Left hindlimb (tissue), 1 donor: Measurements from ENCODE around the gene ACOX3.
"Not testable (repeated sequence)": the region's sequence is repeated elsewhere in the genome, so short reads cannot be mapped to it uniquely, and the experiment has no call there.

Experiments
- DNase-seq: peaks from one replicate; pipeline ENCODE4 v3.0.0-alpha.2; 2018

Gene ACOX3

DNA sequence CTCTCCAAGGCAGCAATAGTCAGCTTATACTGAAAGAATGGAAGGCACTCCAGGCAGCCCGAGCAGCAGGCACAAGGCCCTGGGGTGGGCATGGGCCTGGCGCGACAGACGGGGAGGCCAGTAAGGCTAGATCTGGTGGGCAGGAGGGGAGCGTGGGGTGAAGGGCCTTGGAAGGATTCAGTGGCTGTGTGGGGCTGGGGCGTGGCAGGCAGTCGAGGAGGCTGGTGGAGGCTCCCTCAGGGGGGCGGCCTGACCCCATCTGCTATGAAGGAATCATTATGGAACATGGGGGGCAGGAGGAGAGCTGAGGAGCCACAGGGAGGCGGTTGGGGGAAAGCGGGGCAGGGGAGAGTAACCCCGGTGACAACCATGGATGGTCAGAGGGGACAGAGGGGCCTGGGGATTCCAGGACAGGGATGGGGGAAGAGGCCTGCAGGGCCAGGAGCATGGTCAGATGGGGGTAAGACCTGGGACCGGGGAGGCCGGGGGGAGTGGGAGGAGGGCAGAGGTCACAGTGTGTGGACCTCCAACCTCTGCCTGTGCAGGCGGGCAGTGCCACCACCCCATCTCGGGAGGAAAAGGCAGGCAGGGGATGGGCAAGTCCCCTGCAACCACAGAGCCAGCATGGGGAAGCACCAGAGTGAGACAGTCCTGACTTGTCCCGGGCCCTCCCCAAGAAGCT, 70.3 kb downstream of the ACOX3 start:
- DNase-seq = peak; percentile 23

DNA sequence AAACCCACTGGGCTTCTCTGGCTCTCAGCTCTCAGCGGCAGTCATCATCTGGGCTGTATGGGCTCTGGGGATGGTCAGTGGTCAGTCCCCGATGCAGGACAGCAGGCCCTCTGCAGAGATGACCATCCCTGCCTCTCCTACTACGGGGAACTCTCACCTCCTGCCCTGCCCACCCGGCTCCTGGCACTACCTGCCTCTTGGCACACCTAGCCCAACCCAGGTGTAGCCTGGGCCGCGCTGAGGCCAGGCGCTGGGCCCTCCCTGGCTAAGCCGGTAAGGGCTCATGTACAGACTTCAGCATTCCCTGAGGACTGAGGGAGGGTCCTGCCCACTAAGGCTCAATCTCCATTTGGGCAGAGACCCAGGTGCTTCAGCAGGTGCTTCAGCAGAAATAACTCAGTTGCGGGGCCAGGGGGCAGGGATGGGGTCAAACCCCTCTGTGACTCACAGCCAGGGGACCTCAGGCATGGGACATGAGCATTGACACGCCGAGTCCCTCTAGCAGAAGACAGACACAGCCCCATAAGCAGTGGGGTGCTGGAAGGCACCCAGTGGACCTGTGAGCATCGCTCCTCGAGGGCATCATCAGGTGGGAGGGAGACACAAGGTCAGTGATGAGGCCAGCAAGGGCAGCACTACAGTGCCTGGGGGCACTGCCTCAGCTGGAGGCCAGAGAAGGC, 71.0 kb downstream of the ACOX3 start:
- peak; percentile 6 for DNase-seq

DNA sequence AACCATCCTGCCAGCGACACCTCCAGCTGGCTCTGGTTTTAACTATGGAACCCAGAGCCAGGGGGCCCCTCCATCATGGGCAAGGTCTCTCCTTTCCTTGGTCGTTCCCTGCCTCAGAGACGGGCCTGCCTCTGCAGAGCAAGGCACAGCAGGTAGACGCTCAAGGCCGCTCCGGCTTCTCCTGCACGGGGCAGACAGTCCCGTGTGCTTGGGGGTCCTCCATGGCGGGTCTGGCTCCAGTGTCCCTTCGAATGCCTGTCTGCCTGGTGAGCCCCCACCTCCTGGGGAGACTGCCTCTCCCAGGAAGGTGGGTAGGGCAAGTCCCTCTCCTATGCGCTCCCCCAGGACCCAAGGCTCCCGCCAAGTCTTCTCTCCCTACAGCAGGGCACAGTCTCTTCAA, 71.5 kb downstream of the ACOX3 start:
- DNase-seq = peak; percentile 20

DNA sequence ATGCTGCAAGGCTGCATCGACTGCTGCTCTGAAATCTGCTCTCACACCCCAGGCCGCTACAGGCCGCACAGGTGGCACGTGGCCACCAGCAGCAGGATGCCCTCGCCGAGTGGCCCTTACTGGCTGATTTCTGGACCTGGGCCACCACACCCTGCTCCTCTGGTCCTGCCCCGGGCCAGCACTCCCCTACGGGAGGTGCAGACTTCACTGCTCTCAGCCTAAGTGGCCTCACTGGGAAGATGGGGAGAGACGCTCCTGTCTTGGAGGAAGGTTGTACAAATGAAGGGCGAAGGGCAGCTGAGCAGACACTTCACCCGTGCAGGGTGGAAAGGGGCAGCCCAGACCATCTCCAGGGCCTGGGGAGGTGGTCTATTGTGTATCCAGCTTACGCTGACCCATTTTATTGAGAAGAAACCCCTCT, 72.5 kb downstream of the ACOX3 start:
- peak; percentile 15 for DNase-seq

DNA sequence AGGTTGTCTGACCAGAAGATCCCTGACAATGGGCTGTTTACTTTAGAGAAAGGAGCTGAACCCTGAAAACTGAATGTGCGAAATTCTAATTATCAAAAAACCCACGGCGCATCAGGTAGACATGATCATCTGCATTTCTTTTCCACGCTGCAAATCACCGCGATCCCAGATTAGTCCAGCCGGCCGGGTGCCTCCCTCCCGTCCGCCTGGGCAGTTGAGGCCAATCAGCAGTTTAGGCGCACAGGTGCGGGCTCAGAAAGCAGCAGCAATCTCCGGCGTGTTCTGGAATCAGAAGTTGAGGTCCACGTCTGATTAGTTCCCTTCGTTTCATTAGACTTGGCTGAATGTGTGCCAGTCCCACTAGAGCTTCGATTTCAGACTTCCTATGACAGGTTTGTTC, 73.9 kb downstream of the ACOX3 start:
- no peak for DNase-seq

DNA sequence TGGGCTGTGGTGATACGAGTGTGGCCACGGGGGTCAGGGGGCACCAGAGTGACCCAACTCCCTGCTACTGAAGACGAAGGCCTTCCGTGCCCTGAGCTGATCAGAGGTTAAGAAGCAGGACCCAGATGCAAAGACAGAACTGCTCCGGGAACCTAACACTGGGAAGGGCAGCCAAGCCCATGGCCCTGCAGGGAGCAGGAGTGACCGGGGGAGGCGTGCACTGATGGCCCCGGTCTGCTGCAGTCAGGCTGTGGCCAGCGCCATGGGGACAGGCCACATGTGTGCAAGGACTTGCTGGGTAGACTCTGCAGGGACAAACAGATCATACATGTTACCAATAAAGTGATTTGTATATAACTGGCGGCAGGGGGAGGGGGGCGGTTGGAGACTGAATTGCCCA, 74.6 kb downstream of the ACOX3 start:
- no peak for DNase-seq

DNA sequence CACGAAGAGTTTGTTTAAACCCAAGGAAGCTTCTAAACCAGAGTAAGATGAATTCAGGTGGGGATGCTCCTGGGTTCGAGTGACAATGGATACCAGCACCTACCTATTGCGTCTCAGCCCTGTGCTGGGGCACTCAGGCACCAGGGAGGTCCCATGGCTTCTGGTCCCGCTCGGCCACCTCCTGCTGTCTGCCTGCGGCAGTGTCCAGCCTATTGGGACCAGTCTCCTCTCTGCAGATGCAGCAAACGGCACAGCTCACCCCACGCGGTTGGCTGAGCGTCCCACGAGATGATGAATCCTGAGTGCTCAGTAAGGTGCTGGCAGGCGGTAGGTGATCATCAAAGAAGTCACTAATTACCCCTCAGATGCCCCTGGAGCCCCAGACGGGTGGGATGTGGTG, 75.2 kb downstream of the ACOX3 start:
- no peak for DNase-seq

DNA sequence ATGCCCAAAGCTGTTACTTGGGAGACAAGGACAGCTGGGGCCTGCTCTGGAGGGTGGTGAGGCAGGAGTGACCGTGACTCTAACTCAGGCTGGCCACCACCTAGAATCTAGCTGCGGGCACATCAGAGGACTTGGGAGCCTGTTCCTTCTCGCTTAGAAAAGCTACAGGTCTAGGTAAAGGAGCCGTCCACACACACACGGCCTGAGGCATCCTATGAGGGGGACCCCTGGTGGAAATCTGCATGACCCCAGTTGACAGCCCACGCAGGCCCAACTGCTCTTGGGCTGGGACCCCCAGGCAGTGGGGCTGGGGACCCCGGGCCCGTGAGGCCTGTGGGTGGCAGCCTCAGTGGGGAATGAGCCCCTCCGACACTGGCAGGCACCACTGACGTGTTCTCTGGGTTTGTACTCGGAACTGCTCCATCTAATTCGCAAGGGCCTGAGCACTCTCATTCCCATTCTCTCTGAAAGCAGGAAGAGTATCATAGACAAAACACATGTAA, 75.6 kb downstream of the ACOX3 start:
- DNase-seq = no peak

DNA sequence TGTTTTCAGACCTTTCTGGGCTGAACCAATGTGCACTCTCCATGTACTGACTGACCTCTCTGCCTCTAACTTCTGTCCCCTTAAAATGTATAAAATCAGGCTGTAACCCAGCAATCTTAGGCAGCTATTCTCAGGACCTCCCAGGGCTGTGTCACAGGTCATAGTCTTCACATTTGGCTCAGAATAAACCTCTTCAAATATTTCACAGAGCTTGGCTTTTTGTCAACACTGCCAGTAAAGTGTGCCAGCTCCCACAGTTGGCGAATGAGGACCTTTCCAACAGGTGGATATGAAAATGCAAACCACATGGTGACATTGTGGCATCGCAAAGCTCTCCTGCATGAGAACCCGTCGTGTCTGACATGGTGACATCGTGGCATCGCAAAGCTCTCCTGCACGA, 76.4 kb downstream of the ACOX3 start:
- no peak for DNase-seq

DNA sequence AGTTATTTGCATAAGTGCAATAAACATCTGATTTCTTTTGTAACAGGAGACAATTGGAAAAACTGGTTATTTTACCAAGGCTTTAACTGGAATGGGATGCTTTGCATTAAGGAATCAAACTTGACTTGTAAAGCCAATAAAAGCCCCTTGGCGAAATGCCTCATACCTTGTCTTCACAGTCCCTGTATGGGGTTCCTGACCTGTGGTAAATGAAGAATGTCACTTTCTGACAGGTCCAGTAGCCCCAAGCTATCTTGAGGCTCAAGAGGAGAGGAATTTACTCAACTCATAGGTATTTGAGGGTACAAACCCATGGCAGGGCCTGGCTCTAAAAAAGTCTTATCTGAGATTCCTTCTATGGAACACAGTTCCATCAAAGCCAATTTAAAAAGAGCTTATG, 78.0 kb downstream of the ACOX3 start:
- no peak for DNase-seq

DNA sequence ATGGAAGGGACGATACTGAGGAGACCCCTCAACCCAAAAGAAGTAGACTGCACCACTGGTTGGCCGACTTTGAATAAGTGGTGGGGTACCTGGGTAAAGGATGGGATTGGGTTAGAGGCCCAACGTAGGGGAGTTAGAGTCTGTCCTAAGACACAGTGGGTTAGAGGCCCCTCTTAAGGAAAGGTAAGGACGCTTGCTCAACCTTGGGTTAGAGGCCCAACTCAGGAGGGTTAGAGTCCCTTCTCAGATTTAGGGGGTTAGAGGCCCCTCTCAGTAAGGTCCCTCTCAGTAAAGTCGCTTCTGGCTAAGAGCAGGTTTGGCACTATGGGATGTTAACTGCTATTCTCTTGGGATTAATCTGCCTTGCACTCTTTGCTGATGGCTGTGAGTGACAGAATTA, 81.3 kb downstream of the ACOX3 start:
- DNase-seq = no peak

DNA sequence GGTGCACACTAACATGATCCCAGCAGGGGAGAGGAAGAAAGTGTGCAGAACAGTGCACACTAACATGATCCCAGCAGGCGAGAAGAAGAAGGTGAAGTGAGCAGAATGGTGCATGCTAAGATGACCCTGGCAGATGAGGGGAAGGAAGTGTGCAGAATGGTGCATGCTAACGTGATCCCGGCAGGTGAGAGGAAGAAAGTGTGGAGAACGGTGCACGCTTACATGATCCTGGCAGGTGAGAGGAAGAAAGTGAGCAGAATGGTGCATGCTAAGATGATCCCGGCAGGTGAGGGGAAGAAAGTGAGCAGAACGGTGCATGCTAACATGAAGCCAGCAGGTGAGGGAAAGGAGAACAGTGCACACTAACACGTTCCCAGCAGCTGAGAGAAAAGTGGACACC, 83.7 kb downstream of the ACOX3 start:
- no peak for DNase-seq

DNA sequence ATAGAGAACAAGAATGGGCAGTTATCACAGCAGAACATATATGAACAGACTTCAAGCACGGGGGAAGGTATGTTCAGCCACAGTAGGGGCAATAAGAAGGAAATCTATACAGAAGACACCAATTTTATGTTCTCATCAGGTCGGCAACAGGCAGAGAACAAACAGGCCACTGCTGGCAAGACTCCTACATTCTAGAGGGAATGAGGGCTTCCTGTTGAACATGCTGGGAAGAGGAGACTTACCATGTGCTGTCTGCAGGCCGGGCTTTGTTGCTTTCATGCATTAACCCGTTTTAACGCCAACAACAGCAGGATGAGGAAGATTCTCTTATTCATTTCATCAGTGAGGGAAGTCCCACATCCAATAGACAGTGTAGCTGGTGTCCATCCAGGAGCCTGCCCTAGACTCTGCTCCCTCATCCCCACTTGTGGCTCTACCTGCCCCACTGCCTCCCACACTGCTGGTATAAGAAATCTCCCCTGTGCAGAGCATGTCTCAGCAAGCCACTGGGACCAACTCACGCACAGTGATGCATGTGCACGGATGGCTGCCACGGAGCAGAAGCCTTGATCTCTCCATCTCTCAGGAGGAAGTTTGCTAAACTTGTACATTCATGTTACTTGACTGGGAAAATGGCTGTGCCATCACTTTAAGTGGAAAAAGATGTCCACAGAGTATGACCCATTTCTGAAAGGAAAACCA, 84.5 kb downstream of the ACOX3 start:
- DNase-seq = no peak

DNA sequence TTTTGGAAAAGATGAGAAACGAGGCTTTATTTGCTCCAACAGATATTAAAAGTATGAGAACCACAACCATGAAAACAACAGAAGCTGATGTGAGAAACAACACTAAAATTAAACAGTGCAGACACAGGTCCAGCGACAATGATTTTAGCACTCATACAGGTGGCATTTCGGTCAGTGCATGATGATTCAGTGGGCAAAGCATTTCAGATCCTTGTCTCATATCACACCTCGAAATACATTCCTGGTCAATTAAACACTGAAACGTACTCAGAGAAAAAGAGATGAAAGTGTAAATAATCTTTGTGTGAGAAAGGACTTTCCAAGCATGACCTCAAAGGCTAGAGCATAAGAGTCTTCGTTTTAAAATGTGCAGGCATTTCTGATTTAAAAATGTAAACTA, 85.2 kb downstream of the ACOX3 start:
- DNase-seq = no peak

DNA sequence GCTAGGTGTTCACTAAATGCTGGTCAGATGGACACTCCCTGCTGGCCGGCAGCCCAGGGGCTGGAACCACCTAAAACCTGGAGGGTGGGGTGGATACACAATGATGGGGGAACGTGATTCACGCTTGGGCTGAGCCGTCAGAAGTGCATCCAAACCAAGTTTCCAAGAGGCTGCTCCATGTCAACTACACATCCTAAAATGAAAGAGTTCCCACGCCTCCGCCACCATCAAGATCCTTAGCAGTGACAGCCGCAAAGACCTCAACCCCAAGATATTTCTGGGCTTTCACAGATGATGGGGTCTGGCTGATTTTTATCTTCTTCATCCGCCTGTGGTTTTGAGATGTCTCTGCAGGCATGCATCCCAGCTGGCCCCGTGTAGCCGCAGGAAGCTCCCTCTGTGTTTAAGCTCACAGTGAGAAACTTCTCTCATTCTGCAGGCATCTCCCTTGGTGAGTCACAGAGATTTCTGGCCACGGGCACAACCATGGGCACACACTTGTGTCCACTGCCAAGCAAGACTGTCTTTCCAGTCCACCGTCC, 86.5 kb downstream of the ACOX3 start:
- no peak for DNase-seq

DNA sequence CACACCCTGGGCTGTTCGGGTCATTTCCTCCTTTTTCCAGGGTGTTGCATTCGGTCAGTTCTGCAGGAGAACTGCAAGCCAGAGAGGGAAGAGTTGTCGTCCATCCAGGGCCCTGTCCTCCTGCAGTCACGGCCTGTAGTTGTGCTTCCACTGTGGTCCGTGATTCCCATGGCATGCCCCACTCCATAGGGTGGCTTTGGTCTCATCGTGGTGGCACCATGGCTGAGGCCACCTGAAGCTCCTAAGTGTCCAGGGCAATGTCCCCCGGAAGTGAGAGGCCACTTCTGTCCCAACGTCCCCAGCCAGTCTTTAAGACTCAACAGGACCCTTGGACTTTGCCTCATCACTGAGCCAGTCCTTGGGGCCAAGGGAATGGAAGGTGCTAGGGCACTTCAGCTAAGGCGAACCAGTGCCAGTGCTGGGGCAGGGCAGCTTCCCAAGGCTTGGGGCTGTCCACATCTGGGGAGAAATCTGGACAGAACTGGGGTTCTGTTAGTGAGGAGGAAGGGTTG, 87.3 kb downstream of the ACOX3 start:
- DNase-seq = no peak

DNA sequence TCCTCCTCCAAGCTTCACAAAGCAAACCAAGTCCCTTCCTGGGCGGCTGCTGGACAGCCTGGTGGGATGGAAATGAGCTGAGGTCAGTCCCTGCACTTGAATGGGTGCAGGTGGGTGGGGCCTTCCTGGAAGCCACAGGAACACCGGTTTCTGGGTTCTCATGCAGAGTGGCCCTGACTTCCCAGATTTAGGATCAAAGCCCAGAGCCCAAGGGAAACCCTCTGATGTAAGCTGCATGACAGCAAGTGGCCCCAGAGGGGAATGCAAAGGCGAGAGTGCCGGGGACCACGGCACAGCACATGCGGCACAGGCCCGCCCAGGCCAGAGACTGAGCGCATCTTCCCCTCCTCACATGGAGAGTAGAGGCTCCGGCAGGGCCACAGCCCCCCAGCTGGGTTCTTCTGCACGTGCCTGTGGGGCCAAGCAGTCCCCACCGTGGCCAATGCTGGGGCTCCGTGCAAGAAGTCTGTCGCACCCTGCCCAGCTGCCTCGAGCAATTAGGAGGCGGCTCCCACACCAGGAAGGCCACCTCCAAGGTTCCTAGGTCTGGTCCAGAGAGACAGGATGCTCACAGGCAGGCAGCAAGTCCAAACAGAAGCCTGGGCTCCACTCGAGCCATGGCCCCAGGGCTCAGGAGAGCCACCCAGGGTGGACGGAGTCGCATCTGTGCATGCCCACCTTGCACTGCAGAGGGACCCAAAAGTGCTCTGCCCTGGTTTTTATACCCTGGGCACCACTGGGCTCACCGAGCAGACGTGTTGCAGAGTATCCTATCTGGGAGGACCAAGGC, 88.0 kb downstream of the ACOX3 start:
- DNase-seq = no peak

DNA sequence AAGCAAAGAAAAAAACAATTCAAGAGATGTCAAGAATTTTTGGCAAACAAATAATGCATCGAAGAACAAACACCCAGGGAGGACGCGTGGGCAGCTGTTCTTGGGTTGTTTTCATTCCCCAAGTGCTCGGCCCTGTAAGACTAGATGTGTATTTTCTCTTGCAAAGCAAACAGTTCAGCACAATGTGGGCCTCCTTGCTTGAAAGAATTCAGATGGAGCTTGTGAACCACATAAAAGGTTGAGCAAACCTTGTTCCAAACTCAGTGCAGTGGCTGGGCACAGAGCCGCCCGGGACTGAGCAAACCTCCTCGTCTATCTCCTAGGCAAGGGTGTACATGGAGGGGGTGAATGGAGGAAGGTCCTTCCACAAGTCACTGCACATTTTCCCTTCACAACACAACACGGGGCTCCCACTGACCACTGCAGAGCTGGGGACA, 88.6 kb downstream of the ACOX3 start:
- DNase-seq = no peak

DNA sequence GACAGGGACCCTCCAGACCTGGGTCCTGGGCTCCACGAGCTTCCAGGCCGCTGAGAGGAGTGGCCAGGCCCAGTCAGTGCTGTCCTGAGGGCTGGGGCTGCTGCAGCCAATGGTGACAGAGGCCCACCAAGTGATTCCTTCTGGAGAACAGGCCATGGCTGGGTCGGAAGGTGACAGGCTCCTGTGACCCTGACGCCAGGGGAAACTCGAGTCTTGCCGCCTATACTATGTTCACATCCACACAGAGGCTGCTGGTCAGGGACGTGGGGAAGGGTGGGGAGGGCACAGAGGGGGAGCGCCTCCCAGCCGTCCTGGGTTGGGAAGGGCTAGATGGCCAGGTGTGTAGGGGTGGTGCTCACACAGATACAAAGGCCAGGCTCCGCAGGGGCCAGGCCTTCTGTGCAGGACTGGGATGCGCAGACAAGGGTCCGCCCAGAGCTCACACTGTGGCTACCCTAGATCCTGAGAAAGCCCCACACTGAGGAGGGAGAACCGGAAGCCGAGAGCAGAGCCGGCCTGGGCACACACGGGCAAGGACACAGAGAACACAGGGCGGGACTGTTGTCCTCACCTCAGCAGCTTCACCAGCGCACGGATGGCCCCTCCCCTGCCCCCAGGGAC, 89.6 kb downstream of the ACOX3 start:
- no peak for DNase-seq

DNA sequence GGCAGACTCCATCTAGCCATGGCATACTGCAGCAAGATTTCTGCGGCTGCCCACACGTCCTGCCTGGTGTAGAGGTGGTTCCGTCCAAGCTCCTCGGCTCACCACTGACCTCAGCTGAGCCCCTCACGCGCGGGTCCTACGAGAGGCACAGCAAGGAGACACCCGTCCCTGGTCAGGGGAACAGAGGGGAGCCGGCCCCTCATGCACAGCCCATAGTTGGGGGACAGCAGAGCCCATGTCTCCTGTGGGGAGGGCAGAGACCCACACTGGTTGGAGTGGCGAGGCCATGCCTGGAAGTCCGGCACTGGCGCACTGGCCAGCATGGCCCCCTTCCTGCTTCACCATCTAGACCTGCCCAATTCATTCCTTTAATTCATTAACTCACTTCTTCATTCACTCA, 90.2 kb downstream of the ACOX3 start:
- DNase-seq = no peak

DNA sequence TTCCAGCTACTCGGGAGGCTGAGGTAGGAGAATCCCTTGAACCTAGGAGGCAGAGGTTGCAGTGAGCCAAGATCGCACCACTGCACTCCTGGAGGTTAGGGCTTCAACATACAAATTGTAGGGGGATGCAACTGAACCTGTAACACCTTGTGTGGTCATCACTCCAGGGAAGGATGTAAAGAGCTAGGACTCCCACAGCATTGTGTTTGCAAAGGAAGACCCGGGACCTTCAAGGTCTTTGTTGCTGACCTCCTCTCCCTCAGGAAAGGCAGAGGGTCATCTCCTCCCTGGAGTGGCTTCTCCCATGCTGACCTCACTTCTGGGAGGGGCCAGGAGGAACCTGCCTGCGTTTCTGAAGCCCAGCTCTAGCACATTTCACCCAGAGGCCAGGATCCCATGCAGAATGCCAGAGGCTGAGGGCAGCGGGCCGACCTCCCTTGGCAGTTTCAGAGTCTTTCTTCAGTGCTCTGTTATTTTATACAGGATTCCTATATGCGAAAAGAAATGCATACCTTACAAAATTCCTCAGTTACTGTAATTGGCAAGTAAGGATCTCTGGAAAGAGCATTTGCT, 90.8 kb downstream of the ACOX3 start:
- peak; percentile 73 for DNase-seq

DNA sequence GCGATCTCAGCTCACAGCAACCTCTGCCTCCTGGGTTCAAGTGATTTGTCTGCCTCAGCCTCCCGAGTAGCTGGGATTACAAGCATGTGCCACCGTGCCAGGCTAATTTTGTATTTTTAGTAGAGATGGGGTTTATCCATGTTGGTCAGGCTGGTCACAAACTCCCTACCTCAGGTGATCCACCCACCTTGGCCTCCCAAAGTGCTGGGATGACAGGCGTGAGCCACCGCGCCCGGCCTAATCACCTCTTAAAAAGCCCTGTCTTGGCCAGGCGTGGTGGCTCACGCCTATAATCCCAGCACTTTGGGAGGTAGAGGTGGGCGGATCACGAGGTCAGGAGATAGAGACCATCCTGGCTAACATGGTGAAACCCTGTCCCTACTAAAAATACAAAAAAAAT, 91.3 kb downstream of the ACOX3 start:
- not testable (repeated sequence) for DNase-seq
